HCT116 (cell line): Measurements from ENCODE around the gene PTPA. TPM values are rescaled to one million over a fixed set of nuclear protein-coding genes. Genes with fewer than 3 reads are reported as not detected.
A peak's percentile ranks its signal among the peaks of the same experiment; 100 is the strongest.

ENCODE experiments used
- ATAC-seq: fragments of 200-7000 bp; cut with Tn5 transposase; 2 replicates; pipeline ENCODE4 v1.9.1; 2020; ENCODE audit warnings: mild to moderate bottlenecking, moderate library complexity
- BruUV-seq: library from RNA; stranded (reverse); fragments of 400-500 nt; replicated peaks from 2 replicates; lab custom pipeline; 2021; lab: Mats Ljungman, UMichigan
- CTCF ChIA-PET: fragments of 300-600 bp; sonication (Branson Sonifier 250); formaldehyde crosslinking; loops from one replicate; lab custom pipeline; 2021; ENCODE audit warnings: antibody characterized with exemption; lab: Charles Lee
- POLR2A ChIA-PET: fragments of 300-600, 350-600 bp; sonication (Branson Sonifier 250); formaldehyde crosslinking; loops from one replicate; lab custom pipeline; 2021; ENCODE audit warnings: antibody characterized with exemption; lab: Charles Lee
- RAD21 ChIA-PET, 2 experiments: fragments of 300-600 bp; sonication (Branson Sonifier 250); formaldehyde crosslinking; loops; one replicate each; lab custom pipeline; 2023; ENCODE audit warnings: low total read pairs in 2 of 2; ENCODE audit not compliant: uncharacterized antibody in 2 of 2, unreplicated experiment in 2 of 2, low non-redundant PET in 1 of 2; lab: Charles Lee
- DNase-seq: peaks from one replicate; pipeline ENCODE4 v3.0.0-alpha.2; 2010; ENCODE audit warnings: low read depth, low spot score
- H2AFZ ChIP-seq: fragments of 200-600 bp; shearing (Covaris generic), sonication (generic); 2 replicates; pipeline ENCODE4 v1.6.1; 2017; ENCODE audit warnings: low read depth, mixed run types, mixed read lengths, antibody characterized with exemption, low read length; ENCODE audit not compliant: poor library complexity, severe bottlenecking
- H3K27ac ChIP-seq: 2 replicates; pipeline ENCODE4 v1.5.1; 2012; ENCODE audit warnings: low read depth, low read length
- H3K27me3 ChIP-seq: fragments of 200-600 bp; sonication (generic); 2 replicates; pipeline ENCODE4 v1.6.1; 2016; ENCODE audit warnings: mixed run types, low read length, mixed read lengths; ENCODE audit not compliant: insufficient read depth
- H3K36me3 ChIP-seq, 2 experiments: fragments of 200-500 bp in 1 of 2; fragments of 200-600 bp in 1 of 2; sonication (Bioruptor generic) in 1 of 2; sonication (generic) in 1 of 2; 2 replicates each; pipeline versions ENCODE4 v1.5.1 to v1.6.1; 2014 to 2016; ENCODE audit warnings: low read length in 2 of 2, inconsistent platforms in 1 of 2, mixed read lengths in 1 of 2, mixed run types in 1 of 2; ENCODE audit not compliant: insufficient read depth in 2 of 2, control insufficient read depth in 1 of 2
- H3K4me1 ChIP-seq, 2 experiments: fragments of 200-600 bp in 1 of 2; sonication (generic) in 1 of 2; 2 replicates each; pipeline versions ENCODE4 v1.5.1 to v1.6.1; 2012 to 2017; ENCODE audit warnings: low read length in 2 of 2, inconsistent platforms in 1 of 2, mild to moderate bottlenecking in 1 of 2, mixed read lengths in 1 of 2, mixed run types in 1 of 2, moderate library complexity in 1 of 2; ENCODE audit not compliant: insufficient read depth in 2 of 2, control insufficient read depth in 1 of 2
- H3K4me2 ChIP-seq: fragments of 200-600 bp; sonication (generic); 2 replicates; pipeline ENCODE4 v1.6.1; 2017; ENCODE audit warnings: mixed run types, low read length, mixed read lengths
- H3K4me3 ChIP-seq, 2 experiments: fragments of 200-600 bp in 1 of 2; sonication (generic) in 1 of 2; replicated peaks in 1 of 2; 2 replicates each; pipeline ENCODE4 v1.5.1; 2011 to 2016; ENCODE audit warnings: low read length in 2 of 2, control low read depth in 1 of 2, low read depth in 1 of 2, mild to moderate bottlenecking in 1 of 2, mixed read lengths in 1 of 2, mixed run types in 1 of 2
- H3K79me2 ChIP-seq: fragments of 200-600 bp; sonication (generic); 2 replicates; pipeline ENCODE4 v1.6.1; 2017; ENCODE audit warnings: mild to moderate bottlenecking, mixed run types, low read length, moderate library complexity, mixed read lengths; ENCODE audit not compliant: insufficient read depth
- H3K9ac ChIP-seq: fragments of 200-600 bp; sonication (generic); 2 replicates; pipeline ENCODE4 v1.6.1; 2016; ENCODE audit warnings: low read length, mixed read lengths
- H3K9me2 ChIP-seq: fragments of 200-600 bp; sonication (generic), shearing (Covaris generic); 2 replicates; pipeline ENCODE4 v1.6.1; 2017; ENCODE audit warnings: mixed run types, mild to moderate bottlenecking, moderate library complexity; ENCODE audit not compliant: insufficient read depth
- H3K9me3 ChIP-seq, 2 experiments: fragments of 200-500 bp in 1 of 2; fragments of 200-600 bp in 1 of 2; sonication (Bioruptor generic) in 1 of 2; sonication (generic) in 1 of 2; 2 replicates each; pipeline ENCODE4 v1.6.1; 2014 to 2017; ENCODE audit warnings: low read length in 2 of 2, mixed read lengths in 2 of 2, inconsistent platforms in 1 of 2, low read depth in 1 of 2, mild to moderate bottlenecking in 1 of 2, mixed run types in 1 of 2, moderate library complexity in 1 of 2; ENCODE audit not compliant: control insufficient read depth in 1 of 2, insufficient read depth in 1 of 2
- H4K20me1 ChIP-seq: fragments of 200-600 bp; sonication (generic), shearing (Covaris generic); 2 replicates; pipeline ENCODE4 v1.6.1; 2017; ENCODE audit warnings: mixed run types, mild to moderate bottlenecking, moderate library complexity; ENCODE audit not compliant: insufficient read depth
- POLR2A ChIP-seq: IDR thresholded peaks from 2 replicates; pipeline ENCODE4 v1.7.0; 2011; ENCODE audit warnings: borderline replicate concordance; ENCODE audit not compliant: insufficient read depth, insufficient read length; ENCODE audit errors: extremely low read depth
- POLR2AphosphoS5 ChIP-seq: IDR thresholded peaks from 2 replicates; pipeline ENCODE4 v1.6.1; 2011; ENCODE audit warnings: mild to moderate bottlenecking, low read depth, low read length, moderate library complexity
- SIN3A ChIP-seq: IDR thresholded peaks from 2 replicates; pipeline ENCODE4 v1.6.1; 2012; ENCODE audit warnings: low read depth
- SP1 ChIP-seq: IDR thresholded peaks from 2 replicates; pipeline ENCODE4 v1.6.1; 2012; ENCODE audit warnings: low read depth
- TCF7L2 ChIP-seq: IDR thresholded peaks from 2 replicates; pipeline ENCODE4 v1.7.0; 2011; ENCODE audit warnings: borderline replicate concordance, inconsistent platforms; ENCODE audit not compliant: insufficient read depth, insufficient read length; ENCODE audit errors: extremely low read depth
- ZFX ChIP-seq: fragments of 450-650 bp; IDR thresholded peaks from 2 replicates; pipeline ENCODE4 v1.6.1; 2017
- intact Hi-C: fragments of 100-400 bp; cut with micrococcal nuclease; formaldehyde crosslinking; loops from 2 replicates; pipeline ENCODE4 v1.10.0; 2022
- total RNA-seq: library from RNA; stranded (reverse); gene quantifications from one replicate; pipeline ENCODE4 v1.2.1, GENCODE V29; 2021; ENCODE audit not compliant: unreplicated experiment
- TF ChIP-seq, protein P1 (sequence below): IDR thresholded peaks from 2 replicates; pipeline ENCODE4 v1.6.1; 2012
- TF ChIP-seq, protein P2 (sequence below): IDR thresholded peaks from 2 replicates; pipeline ENCODE4 v1.6.1; 2011; ENCODE audit warnings: mild to moderate bottlenecking, low read length, moderate library complexity; ENCODE audit not compliant: insufficient replicate concordance; ENCODE audit errors: extremely low read depth

The PTPA gene
- total RNA-seq, 1 experiment from 2014 or later: 177 TPM

DNA sequence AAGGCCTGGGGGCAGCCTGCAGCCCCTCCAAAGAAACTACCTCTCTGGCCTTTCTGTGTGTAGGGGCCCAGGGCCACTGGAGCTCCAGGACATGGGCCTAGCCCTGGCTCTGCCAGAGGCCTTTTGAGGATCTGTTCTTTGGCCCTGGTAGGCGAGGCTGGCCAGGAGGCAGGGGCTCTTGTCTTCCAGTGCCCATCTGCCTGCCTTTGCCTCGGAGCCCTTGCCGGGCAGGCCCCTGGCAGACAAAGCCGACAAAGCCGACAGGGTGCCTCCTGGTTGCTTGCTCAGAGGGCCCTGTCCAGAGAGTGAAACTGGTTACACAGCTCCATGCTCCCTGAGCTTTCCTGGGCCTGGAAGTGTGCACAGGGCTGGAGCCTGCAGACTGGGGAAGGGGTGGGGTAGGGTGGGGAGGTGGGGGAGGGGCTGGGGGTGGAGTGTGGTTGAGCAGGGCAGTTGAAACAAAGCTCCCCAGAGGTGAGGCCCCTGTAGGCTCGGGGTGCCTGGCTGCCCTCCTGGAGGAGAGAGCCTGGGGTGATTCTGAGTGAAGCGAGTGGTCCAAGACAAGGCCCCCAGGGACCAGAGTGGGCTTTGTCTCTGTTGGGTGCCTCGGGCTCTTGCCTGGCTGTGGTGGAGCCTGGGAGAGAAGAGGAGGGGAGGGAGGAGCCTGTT, 29.3 kb downstream of the PTPA start (continued):
- TF ChIP-seq, protein P1, sequence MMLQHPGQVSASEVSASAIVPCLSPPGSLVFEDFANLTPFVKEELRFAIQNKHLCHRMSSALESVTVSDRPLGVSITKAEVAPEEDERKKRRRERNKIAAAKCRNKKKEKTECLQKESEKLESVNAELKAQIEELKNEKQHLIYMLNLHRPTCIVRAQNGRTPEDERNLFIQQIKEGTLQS: no peak
- TF ChIP-seq POLR2A (peak; percentile 9), ZFX (peak; percentile 68; the same call in 1 of the 2 replicates)
- TF ChIP-seq, all 23 proteins: peak for 2

DNA sequence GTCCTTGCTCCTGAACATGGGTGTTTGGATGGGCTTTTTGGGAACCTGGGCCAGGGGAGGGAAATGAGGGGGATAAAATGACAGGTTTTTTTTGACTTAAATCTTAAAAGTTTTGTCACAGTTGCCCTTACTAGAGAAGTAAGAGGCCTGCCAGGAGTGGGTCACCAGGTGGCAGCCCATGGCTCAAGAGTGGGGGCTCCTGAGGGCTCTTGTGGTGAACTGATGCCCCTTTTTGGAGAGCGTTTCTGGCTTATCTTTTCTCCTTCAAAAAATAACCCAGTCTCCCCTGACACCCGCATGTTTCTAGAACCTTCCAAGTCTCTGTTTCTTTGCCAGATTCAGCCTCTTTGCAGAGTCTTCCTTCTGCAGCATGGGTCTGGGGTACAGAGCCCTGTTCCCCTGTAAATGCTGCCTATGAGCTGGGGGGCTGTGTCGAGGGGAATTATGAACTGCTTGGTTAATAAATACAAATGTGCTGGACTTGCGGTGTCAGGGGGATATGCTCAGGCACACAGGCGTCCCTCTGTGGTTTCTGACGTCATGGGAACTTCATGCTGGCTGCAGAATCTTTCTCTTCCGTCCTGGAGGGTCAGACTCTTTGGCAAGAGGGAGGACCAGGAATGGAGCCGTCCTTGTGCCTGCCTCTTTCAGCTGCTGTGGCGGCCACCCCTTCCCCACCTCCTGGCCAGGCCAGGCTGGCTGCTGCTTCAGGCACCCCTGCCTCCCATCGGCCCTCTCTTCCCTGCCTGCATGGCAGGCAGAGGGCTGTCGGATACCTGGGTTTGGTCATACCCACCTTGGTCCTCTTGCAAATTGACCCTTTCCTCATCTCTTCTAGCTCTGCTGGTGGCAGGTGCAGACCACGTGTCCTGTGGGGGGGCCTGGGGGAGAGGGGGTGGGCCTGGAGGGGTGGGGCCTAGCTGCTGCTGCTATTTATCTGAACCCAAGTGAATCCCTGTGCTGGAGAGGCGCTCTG, 30.1 kb downstream of the PTPA start:
- CTCF ChIA-PET: interaction anchor here (0.6 to 6.0 kb wide), 8 partner anchors 10 to 1101 kb away, joined by 3 to 77 read pairs (median 20); partner anchors contain the start of gene NTMT1
- Histone ChIP-seq H3K4me3 (peak overlapping the region; percentile 60 to 69), H3K9me2 (no peaks in the 10 kb centered on the region), H3K27me3 (no peaks in the 10 kb centered on the region), H2AFZ (no peak overlapping the region), H3K27ac (peak overlapping the region; percentile 99), H3K79me2 (peaks cover 45% of the 10 kb centered on the region), H3K36me3 (peaks cover 0 to 28% of the 10 kb centered on the region in 2 experiments; a peak in 1 of 4 replicates)
- ATAC-seq (no peak), DNase-seq (no peak)
- RAD21 ChIA-PET: no interaction called here
- TF ChIP-seq POLR2AphosphoS5 (peak; percentile 44), SP1 (no peak), SIN3A (no peak), TCF7L2 (no peak), POLR2A (no peak)
- TF ChIP-seq, protein P2, sequence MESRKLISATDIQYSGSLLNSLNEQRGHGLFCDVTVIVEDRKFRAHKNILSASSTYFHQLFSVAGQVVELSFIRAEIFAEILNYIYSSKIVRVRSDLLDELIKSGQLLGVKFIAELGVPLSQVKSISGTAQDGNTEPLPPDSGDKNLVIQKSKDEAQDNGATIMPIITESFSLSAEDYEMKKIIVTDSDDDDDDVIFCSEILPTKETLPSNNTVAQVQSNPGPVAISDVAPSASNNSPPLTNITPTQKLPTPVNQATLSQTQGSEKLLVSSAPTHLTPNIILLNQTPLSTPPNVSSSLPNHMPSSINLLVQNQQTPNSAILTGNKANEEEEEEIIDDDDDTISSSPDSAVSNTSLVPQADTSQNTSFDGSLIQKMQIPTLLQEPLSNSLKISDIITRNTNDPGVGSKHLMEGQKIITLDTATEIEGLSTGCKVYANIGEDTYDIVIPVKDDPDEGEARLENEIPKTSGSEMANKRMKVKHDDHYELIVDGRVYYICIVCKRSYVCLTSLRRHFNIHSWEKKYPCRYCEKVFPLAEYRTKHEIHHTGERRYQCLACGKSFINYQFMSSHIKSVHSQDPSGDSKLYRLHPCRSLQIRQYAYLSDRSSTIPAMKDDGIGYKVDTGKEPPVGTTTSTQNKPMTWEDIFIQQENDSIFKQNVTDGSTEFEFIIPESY: no peak
- TF ChIP-seq, all 23 proteins: peak for 1
- H3K4me2 ChIP-seq: peak overlapping the region; percentile 85
- no peaks in the 10 kb centered on the region for H4K20me1 ChIP-seq
- no peaks in the 10 kb centered on the region for H3K9me3 ChIP-seq
- H3K4me1 ChIP-seq: peaks cover 42 to 83% of the 10 kb centered on the region in 2 experiments
- peak overlapping the region; percentile 87 for H3K9ac ChIP-seq
- intact Hi-C loops: loop anchor here (2.0 kb wide), 1 partner anchor 25 kb away; no protein-coding TSS in a partner anchor
- BruUV-seq: no TSS peak
- POLR2A ChIA-PET: interaction anchor here (1.6 to 2.8 kb wide), 7 partner anchors 10 to 483 kb away, joined by 3 to 26 read pairs (median 10); partner anchors contain the start of genes IER5L and NTMT1
